Measurements from ENCODE around the gene FAM9C.

Gene FAM9C

DNA sequence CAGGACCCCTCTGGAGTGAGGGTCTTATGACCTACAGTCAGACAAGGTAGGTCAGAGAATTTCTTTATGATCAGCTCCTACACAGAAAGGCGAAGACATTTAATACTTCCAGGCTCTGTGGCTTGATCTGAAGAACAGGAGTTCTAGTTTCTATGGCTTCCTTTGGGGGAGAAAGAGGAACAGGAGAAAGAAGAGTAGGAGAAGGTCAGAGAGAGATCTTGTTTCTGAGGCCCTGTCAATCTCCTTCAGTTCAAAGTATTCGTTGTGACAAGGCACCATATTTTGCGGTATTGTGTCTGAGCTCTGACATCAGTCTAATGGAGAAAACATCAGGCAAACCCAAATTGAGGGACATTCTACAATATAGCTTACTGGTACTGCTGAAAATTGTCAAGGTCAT lies 52.8 kb downstream of the FAM9C start:
- H3K27me3 ChIP-seq (ENCODE audit: control insufficient read depth in 1 of 2, insufficient read depth in 2 of 2, low read length in 2 of 2), result no peaks in the 10 kb centered on the region
- H3K4me3 ChIP-seq (ENCODE audit: low read length in 2 of 2), result no peak overlapping the region
- H3K27ac ChIP-seq (ENCODE audit: low read length), result no peak overlapping the region
- no peaks in the 10 kb centered on the region for H3K4me1 ChIP-seq (ENCODE audit: control insufficient read depth, insufficient read depth, low read length)
- H3K9me3 ChIP-seq (ENCODE audit: control insufficient read depth in 2 of 2, low read length in 2 of 2), result no peaks in the 10 kb centered on the region
- H3K9ac ChIP-seq (ENCODE audit: low read length in 2 of 2), result no peak overlapping the region
- no peaks in the 10 kb centered on the region for H3K36me3 ChIP-seq (ENCODE audit: control insufficient read depth in 2 of 2, insufficient read depth in 2 of 2, low read length in 2 of 2)

GRCh38 chrX:12989461-12989860 lies 55.0 kb downstream of the FAM9C start:
- Histone ChIP-seq H3K9me3 (ENCODE audit: control insufficient read depth in 2 of 2, low read length in 2 of 2) (no peaks in the 10 kb centered on the region), H3K9ac (ENCODE audit: low read length in 2 of 2) (no peak overlapping the region), H3K27me3 (ENCODE audit: control insufficient read depth in 1 of 2, insufficient read depth in 2 of 2, low read length in 2 of 2) (no peaks in the 10 kb centered on the region), H3K4me3 (ENCODE audit: low read length in 2 of 2) (no peak overlapping the region), H3K27ac (ENCODE audit: low read length) (no peak overlapping the region), H3K4me1 (ENCODE audit: control insufficient read depth, insufficient read depth, low read length) (no peaks in the 10 kb centered on the region), H3K36me3 (ENCODE audit: control insufficient read depth in 2 of 2, insufficient read depth in 2 of 2, low read length in 2 of 2) (no peaks in the 10 kb centered on the region)

DNA sequence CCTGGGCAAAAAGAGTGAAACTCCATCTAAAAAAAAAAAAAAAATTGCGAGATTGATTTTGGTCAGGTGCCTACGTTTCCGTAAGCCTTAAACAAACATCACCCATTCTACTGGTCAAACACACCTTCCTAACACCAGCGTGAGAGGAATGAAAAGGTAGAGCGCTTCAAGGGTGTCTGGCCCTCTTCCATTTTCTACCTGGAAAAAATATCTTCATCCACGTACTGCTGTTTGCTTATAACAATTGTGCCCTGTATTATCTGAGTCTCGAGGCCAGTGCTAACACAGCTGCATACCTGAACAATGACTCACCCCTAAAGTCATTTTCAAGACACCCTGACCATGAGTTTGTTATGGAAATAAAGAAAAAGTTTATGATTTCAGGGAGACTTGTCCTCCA lies 55.6 kb downstream of the FAM9C start:
- Histone ChIP-seq H3K36me3 (ENCODE audit: control insufficient read depth in 2 of 2, insufficient read depth in 2 of 2, low read length in 2 of 2) (no peaks in the 10 kb centered on the region), H3K4me3 (ENCODE audit: low read length in 2 of 2) (no peak overlapping the region), H3K9me3 (ENCODE audit: control insufficient read depth in 2 of 2, low read length in 2 of 2) (no peaks in the 10 kb centered on the region), H3K4me1 (ENCODE audit: control insufficient read depth, insufficient read depth, low read length) (no peaks in the 10 kb centered on the region), H3K27me3 (ENCODE audit: control insufficient read depth in 1 of 2, insufficient read depth in 2 of 2, low read length in 2 of 2) (no peaks in the 10 kb centered on the region), H3K27ac (ENCODE audit: low read length) (no peak overlapping the region), H3K9ac (ENCODE audit: low read length in 2 of 2) (no peak overlapping the region)

GRCh38 chrX:12987900-12988594 lies 56.4 kb downstream of the FAM9C start:
- Histone ChIP-seq H3K9me3 (ENCODE audit: control insufficient read depth in 2 of 2, low read length in 2 of 2) (no peaks in the 10 kb centered on the region), H3K36me3 (ENCODE audit: control insufficient read depth in 2 of 2, insufficient read depth in 2 of 2, low read length in 2 of 2) (no peaks in the 10 kb centered on the region), H3K9ac (ENCODE audit: low read length in 2 of 2) (no peak overlapping the region), H3K27me3 (ENCODE audit: control insufficient read depth in 1 of 2, insufficient read depth in 2 of 2, low read length in 2 of 2) (no peaks in the 10 kb centered on the region), H3K27ac (ENCODE audit: low read length) (no peak overlapping the region), H3K4me1 (ENCODE audit: control insufficient read depth, insufficient read depth, low read length) (no peaks in the 10 kb centered on the region), H3K4me3 (ENCODE audit: low read length in 2 of 2) (no peak overlapping the region)

DNA sequence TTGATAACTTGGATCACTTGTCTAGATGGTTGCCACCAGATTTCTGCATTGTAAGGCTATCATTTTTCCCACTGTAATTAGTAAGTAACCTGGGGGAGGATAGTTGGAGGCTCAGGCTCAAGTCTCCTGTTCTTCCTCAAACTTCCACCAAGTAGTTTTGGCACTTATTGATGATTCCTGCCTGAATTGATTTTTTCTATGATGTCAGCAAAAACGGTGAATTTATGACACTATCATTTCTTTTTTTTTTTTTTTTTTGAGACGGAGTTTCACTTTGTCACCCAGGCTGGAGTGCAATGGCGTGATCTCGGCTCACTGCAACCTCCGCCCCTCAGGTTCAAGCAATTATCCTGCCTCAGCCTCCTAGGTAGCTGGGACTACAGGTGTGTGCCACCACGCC lies 57.1 kb downstream of the FAM9C start:
- no peaks in the 10 kb centered on the region for H3K36me3 ChIP-seq (ENCODE audit: control insufficient read depth in 2 of 2, insufficient read depth in 2 of 2, low read length in 2 of 2)
- no peaks in the 10 kb centered on the region for H3K27me3 ChIP-seq (ENCODE audit: control insufficient read depth in 1 of 2, insufficient read depth in 2 of 2, low read length in 2 of 2)
- H3K27ac ChIP-seq (ENCODE audit: low read length), result no peak overlapping the region
- H3K4me3 ChIP-seq (ENCODE audit: low read length in 2 of 2), result no peak overlapping the region
- no peaks in the 10 kb centered on the region for H3K4me1 ChIP-seq (ENCODE audit: control insufficient read depth, insufficient read depth, low read length)
- no peaks in the 10 kb centered on the region for H3K9me3 ChIP-seq (ENCODE audit: control insufficient read depth in 2 of 2, low read length in 2 of 2)
- no peak overlapping the region for H3K9ac ChIP-seq (ENCODE audit: low read length in 2 of 2)

- H3K4me1 ChIP-seq (ENCODE audit: control insufficient read depth, insufficient read depth, low read length), result no peaks in the 10 kb centered on the region
- no peak overlapping the region for H3K27ac ChIP-seq (ENCODE audit: low read length)
- H3K27me3 ChIP-seq (ENCODE audit: control insufficient read depth in 1 of 2, insufficient read depth in 2 of 2, low read length in 2 of 2), result no peaks in the 10 kb centered on the region
- H3K36me3 ChIP-seq (ENCODE audit: control insufficient read depth in 2 of 2, insufficient read depth in 2 of 2, low read length in 2 of 2), result no peaks in the 10 kb centered on the region
- no peak overlapping the region for H3K4me3 ChIP-seq (ENCODE audit: low read length in 2 of 2)
- H3K9me3 ChIP-seq (ENCODE audit: control insufficient read depth in 2 of 2, low read length in 2 of 2), result no peaks in the 10 kb centered on the region
- no peak overlapping the region for H3K9ac ChIP-seq (ENCODE audit: low read length in 2 of 2)
Observed at GRCh38 chrX:12986886-12987285, 57.5 kb downstream of the FAM9C start.

DNA sequence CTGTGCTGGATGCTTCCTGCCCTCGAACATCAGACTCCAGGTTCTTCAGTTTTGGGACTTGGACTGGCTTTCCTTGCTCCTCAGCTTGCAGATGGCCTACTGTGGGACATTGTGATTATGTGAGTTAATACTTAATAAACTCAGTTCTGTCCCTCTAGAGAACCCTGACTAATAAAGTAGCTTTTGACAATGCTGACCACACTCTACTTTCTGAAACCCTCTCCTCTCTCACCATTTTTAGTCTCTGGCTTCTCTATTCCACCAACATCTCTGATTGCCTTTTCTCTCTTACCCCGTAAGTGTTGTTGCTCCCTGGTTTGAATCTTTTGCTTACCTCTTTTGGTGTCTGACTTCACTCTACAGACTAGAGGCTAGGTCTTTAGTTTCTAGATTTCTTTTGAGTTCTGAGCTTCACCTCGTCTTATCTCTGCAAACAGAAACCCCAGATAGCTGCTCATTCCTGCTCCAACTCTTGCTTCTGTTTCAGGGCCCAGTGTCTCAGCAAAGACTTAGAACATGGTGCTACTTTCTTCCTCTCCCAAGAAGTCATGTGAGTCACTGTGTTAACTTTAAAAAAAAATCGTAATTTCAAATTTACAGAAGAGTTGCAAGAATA lies 58.1 kb downstream of the FAM9C start:
- no peak overlapping the region for H3K27ac ChIP-seq (ENCODE audit: low read length)
- H3K4me3 ChIP-seq (ENCODE audit: low read length in 2 of 2), result no peak overlapping the region
- H3K9ac ChIP-seq (ENCODE audit: low read length in 2 of 2), result no peak overlapping the region
- H3K36me3 ChIP-seq (ENCODE audit: control insufficient read depth in 2 of 2, insufficient read depth in 2 of 2, low read length in 2 of 2), result no peaks in the 10 kb centered on the region
- H3K9me3 ChIP-seq (ENCODE audit: control insufficient read depth in 2 of 2, low read length in 2 of 2), result no peaks in the 10 kb centered on the region
- H3K4me1 ChIP-seq (ENCODE audit: control insufficient read depth, insufficient read depth, low read length), result no peaks in the 10 kb centered on the region
- no peaks in the 10 kb centered on the region for H3K27me3 ChIP-seq (ENCODE audit: control insufficient read depth in 1 of 2, insufficient read depth in 2 of 2, low read length in 2 of 2)

Data from stomach smooth muscle (tissue), 2 donors.